ENCODE data around the gene SHC3.

DNA sequence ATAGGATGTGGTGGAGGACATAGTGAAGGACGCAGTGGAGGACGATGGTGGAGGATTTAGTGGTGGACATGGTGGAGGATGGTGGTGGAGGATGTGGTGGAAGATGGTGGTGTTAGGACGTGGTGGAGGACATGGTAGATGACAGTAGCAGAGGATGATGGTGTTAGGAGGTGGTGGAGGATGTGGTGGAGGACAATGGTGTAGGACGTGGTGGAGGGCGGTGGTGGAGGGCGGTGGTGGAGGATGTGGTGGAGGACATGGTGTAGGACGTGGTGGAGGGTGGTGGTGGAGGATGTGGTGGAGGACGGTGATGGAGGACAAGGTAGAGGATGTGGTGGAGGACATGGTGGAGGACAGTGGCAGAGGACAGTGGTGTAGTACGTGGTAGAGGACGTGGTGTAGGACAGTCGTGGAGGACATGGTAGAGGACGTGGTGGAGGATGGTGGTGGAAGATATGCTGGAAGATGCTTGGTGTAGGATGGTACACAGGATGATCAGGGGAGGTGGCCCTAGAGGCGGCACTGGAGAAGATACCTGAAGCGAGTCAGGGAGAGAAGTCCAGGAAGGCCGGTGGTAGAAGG is 118.6 kb downstream of the SHC3 start:
- TF ChIP-seq EP300 (IDR thresholded peaks at IDR 0.05; ENCODE audit: borderline replicate concordance), result no peak
- TF ChIP-seq, protein P1, sequence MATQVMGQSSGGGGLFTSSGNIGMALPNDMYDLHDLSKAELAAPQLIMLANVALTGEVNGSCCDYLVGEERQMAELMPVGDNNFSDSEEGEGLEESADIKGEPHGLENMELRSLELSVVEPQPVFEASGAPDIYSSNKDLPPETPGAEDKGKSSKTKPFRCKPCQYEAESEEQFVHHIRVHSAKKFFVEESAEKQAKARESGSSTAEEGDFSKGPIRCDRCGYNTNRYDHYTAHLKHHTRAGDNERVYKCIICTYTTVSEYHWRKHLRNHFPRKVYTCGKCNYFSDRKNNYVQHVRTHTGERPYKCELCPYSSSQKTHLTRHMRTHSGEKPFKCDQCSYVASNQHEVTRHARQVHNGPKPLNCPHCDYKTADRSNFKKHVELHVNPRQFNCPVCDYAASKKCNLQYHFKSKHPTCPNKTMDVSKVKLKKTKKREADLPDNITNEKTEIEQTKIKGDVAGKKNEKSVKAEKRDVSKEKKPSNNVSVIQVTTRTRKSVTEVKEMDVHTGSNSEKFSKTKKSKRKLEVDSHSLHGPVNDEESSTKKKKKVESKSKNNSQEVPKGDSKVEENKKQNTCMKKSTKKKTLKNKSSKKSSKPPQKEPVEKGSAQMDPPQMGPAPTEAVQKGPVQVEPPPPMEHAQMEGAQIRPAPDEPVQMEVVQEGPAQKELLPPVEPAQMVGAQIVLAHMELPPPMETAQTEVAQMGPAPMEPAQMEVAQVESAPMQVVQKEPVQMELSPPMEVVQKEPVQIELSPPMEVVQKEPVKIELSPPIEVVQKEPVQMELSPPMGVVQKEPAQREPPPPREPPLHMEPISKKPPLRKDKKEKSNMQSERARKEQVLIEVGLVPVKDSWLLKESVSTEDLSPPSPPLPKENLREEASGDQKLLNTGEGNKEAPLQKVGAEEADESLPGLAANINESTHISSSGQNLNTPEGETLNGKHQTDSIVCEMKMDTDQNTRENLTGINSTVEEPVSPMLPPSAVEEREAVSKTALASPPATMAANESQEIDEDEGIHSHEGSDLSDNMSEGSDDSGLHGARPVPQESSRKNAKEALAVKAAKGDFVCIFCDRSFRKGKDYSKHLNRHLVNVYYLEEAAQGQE (IDR thresholded peaks at IDR 0.05; ENCODE audit: low read depth), result no peak

Data from Ishikawa (cell line).